AG10803 (cell line): ENCODE data around the gene OR52B6.

ENCODE experiments used
- DNase-seq: peaks from one replicate; pipeline ENCODE4 v3.0.0; 2010; ENCODE audit warnings: low read depth
- H3K4me3 ChIP-seq: 2 replicates; pipeline ENCODE4 v1.5.1; 2011; ENCODE audit warnings: mild to moderate bottlenecking, low read length, control low read depth
- CTCF ChIP-seq: conservative IDR thresholded peaks from 2 replicates; pipeline ENCODE4 v1.5.1; 2011; ENCODE audit warnings: mild to moderate bottlenecking, low read length, control low read depth, inconsistent platforms

Gene OR52B6

GRCh38 chr11:5605849-5606248 lies 25.2 kb downstream of the OR52B6 start:
- DNase-seq: peak; percentile 87
- no peak overlapping the region for H3K4me3 ChIP-seq
- no peak for TF ChIP-seq CTCF

- no peak overlapping the region for H3K4me3 ChIP-seq
- no peak for TF ChIP-seq CTCF
- DNase-seq: peak; percentile 25
Measured at GRCh38 chr11:5608808-5609207, 28.1 kb downstream of the OR52B6 start.

- no peak for DNase-seq
- H3K4me3 ChIP-seq: no peak overlapping the region
- no peak for TF ChIP-seq CTCF
Measured at GRCh38 chr11:5610446-5610845, 29.8 kb downstream of the OR52B6 start.

GRCh38 chr11:5611627-5612026 lies 30.9 kb downstream of the OR52B6 start:
- DNase-seq: no peak
- TF ChIP-seq CTCF: no peak
- H3K4me3 ChIP-seq: no peak overlapping the region

- no peak for TF ChIP-seq CTCF
- DNase-seq: peak; percentile 74
- no peak overlapping the region for H3K4me3 ChIP-seq
Measured at GRCh38 chr11:5618807-5619206, 38.1 kb downstream of the OR52B6 start.

GRCh38 chr11:5620651-5621521 lies 40.2 kb downstream of the OR52B6 start:
- peak; percentile 85 for DNase-seq
- peak overlapping the region; percentile 2; the same call in 1 of the 2 replicates for H3K4me3 ChIP-seq
- TF ChIP-seq CTCF: no peak

GRCh38 chr11:5621580-5621979 lies 40.9 kb downstream of the OR52B6 start:
- no peak for TF ChIP-seq CTCF
- H3K4me3 ChIP-seq: no peak overlapping the region
- DNase-seq: no peak
